Prostate gland (tissue), 1 donor: ENCODE measurements around the gene OBSL1.

Experiments used
- POLR2A ChIP-seq: fragments of 450-650 bp; IDR thresholded peaks from one replicate; pipeline ENCODE4 v1.6.1; 2016; ENCODE audit warnings: antibody characterized with exemption, mild to moderate bottlenecking
- POLR2AphosphoS5 ChIP-seq: sonication (generic); formaldehyde crosslinking; IDR thresholded peaks from one replicate; pipeline ENCODE4 v1.6.1; 2017; ENCODE audit warnings: antibody characterized with exemption

DNA sequence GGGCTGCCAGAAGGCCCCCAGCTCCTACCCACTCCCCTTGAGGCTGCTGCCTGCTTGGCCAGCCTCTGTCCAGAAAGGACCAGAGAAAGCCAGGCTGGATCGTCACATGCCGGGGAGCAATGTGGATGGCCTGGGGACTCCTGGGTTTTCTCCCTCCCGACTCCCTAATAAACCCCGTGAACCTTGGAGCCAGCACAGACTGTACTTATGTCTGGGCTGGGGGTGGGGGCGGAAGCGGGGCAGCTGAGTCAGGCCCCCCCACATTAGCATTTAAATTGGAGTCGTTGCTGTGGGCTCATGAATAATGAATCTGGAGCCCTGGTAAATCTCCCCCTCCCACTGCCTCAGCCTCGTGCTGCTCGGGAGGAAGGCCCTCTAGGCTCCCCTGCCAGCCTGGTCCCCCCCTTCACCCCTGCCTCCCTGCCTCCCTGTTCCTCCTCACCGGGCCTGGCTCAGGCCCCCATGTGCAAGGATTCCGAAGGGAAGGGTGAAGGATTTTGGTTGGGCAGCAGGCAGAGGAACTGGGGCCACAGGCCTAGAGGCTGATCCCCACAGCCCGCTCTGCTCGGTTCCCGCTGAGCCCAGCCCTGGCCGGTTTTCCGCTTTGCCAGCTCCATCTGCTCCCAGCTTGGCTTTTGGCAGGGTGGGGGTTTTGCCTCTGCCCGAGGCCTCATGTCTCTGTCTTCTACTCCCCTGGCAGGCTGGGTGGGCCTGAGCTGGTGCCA, 64.4 kb downstream of the OBSL1 start:
- TF ChIP-seq POLR2A, result no peak
- no peak for TF ChIP-seq POLR2AphosphoS5
